Neural cell (in vitro differentiated cells): Measurements from ENCODE around the gene ANKRD31. TPM values are rescaled to one million over a fixed set of nuclear protein-coding genes. Genes with fewer than 3 reads are reported as not detected.

Experiments
- H2AFZ ChIP-seq: fragments of 200-600, 300-800 bp; sonication (generic), shearing (Covaris generic); 2 replicates; pipeline ENCODE4 v1.6.0; 2014; ENCODE audit warnings: low read depth, mild to moderate bottlenecking, antibody characterized with exemption, low read length, moderate library complexity
- H3F3A ChIP-seq: fragments of 200-600 bp; shearing (Covaris generic); 2 replicates; pipeline ENCODE4 v1.6.1; 2016; ENCODE audit warnings: mild to moderate bottlenecking, moderate library complexity, mixed read lengths, antibody characterized with exemption, low read length; ENCODE audit not compliant: insufficient read depth, poor library complexity, severe bottlenecking
- H3K27ac ChIP-seq: fragments of 200-600, 300-800 bp; sonication (generic), shearing (Covaris generic); 2 replicates; pipeline ENCODE4 v1.5.1; 2014; ENCODE audit warnings: mild to moderate bottlenecking, low read length, moderate library complexity
- H3K27me3 ChIP-seq: fragments of 300-800, 200-600 bp; sonication (generic), shearing (Covaris generic); 2 replicates; pipeline ENCODE4 v1.6.0; 2014; ENCODE audit warnings: mild to moderate bottlenecking, low read depth, low read length, moderate library complexity; ENCODE audit not compliant: insufficient read depth
- H3K36me3 ChIP-seq: fragments of 300-800, 200-600 bp; sonication (generic), shearing (Covaris generic); 2 replicates; pipeline ENCODE4 v1.5.1; 2014; ENCODE audit warnings: mild to moderate bottlenecking, antibody characterized with exemption, low read length, moderate library complexity; ENCODE audit not compliant: insufficient read depth
- H3K4me2 ChIP-seq: fragments of 300-800, 200-600 bp; sonication (generic), shearing (Covaris generic); 2 replicates; pipeline ENCODE4 v1.6.0; 2014; ENCODE audit warnings: mild to moderate bottlenecking, low read length
- H3K4me3 ChIP-seq: fragments of 300-800, 200-600 bp; sonication (generic), shearing (Covaris generic); 2 replicates; pipeline ENCODE4 v1.5.1; 2014; ENCODE audit warnings: mild to moderate bottlenecking, low read length, moderate library complexity
- H3K79me2 ChIP-seq: fragments of 200-600 bp; shearing (Covaris generic); replicated peaks from 2 replicates; pipeline ENCODE4 v1.6.0; 2014; ENCODE audit warnings: mild to moderate bottlenecking, low read length, moderate library complexity; ENCODE audit not compliant: insufficient read depth
- H3K9ac ChIP-seq: fragments of 300-800, 200-600 bp; sonication (generic), shearing (Covaris generic); 2 replicates; pipeline ENCODE4 v1.6.1; 2016; ENCODE audit warnings: mild to moderate bottlenecking, low read length, mixed read lengths
- H3K9me2 ChIP-seq: fragments of 200-600 bp; shearing (Covaris generic); 2 replicates; pipeline ENCODE4 v1.6.1; 2016; ENCODE audit warnings: mild to moderate bottlenecking, low read length, mixed read lengths; ENCODE audit not compliant: insufficient read depth
- H3K9me3 ChIP-seq: fragments of 200-600, 300-800 bp; sonication (generic), shearing (Covaris generic); 2 replicates; pipeline ENCODE4 v1.6.1; 2016; ENCODE audit warnings: mild to moderate bottlenecking, mixed run types, low read length, moderate library complexity, mixed read lengths
- H4K20me1 ChIP-seq: fragments of 200-600 bp; shearing (Covaris generic); 2 replicates; pipeline ENCODE4 v1.6.1; 2016; ENCODE audit warnings: mild to moderate bottlenecking, mixed run types; ENCODE audit not compliant: insufficient read depth
- CTCF ChIP-seq: fragments of 450-650 bp; IDR thresholded peaks from 2 replicates; pipeline ENCODE4 v1.5.1; 2014; ENCODE audit warnings: antibody characterized with exemption, mild to moderate bottlenecking, moderate library complexity; ENCODE audit not compliant: poor library complexity, severe bottlenecking
- EP300 ChIP-seq: fragments of 450-650 bp; conservative IDR thresholded peaks from 2 replicates; pipeline ENCODE4 v1.6.1; 2014; ENCODE audit warnings: antibody characterized with exemption, mild to moderate bottlenecking, moderate library complexity; ENCODE audit not compliant: poor library complexity, severe bottlenecking
- EZH2 ChIP-seq: fragments of 200-600, 300-800 bp; shearing (Covaris generic), sonication (generic); IDR thresholded peaks from 2 replicates; pipeline ENCODE4 v1.6.1; 2014; ENCODE audit warnings: antibody characterized with exemption, low read length, borderline replicate concordance, mild to moderate bottlenecking; ENCODE audit not compliant: insufficient read depth, poor library complexity, severe bottlenecking
- MXI1 ChIP-seq: fragments of 450-650 bp; conservative IDR thresholded peaks from 2 replicates; pipeline ENCODE4 v1.6.1; 2014; ENCODE audit warnings: antibody characterized with exemption, mild to moderate bottlenecking; ENCODE audit not compliant: poor library complexity, severe bottlenecking
- POLR2AphosphoS5 ChIP-seq: IDR thresholded peaks from 2 replicates; pipeline ENCODE4 v1.6.1; 2012
- RAD21 ChIP-seq: fragments of 450-650 bp; conservative IDR thresholded peaks from 2 replicates; pipeline ENCODE4 v1.6.1; 2014; ENCODE audit warnings: antibody characterized with exemption, mild to moderate bottlenecking, moderate library complexity
- SMC3 ChIP-seq: fragments of 450-650 bp; conservative IDR thresholded peaks from 2 replicates; pipeline ENCODE4 v1.6.1; 2014; ENCODE audit warnings: antibody characterized with exemption, mild to moderate bottlenecking, moderate library complexity; ENCODE audit not compliant: poor library complexity
- TAF1 ChIP-seq: IDR thresholded peaks from 2 replicates; pipeline ENCODE4 v1.6.1; 2012; ENCODE audit warnings: low read depth
- polyA plus RNA-seq: library from polyadenylated mRNA; depleted of rRNA; stranded (reverse); fragments of >200 nt; gene quantifications from 2 replicates; pipeline ENCODE4 v1.2.3, GENCODE V29; 2014
- TF ChIP-seq, protein P1 (sequence below): IDR thresholded peaks from 2 replicates; pipeline ENCODE4 v1.6.1; 2012; ENCODE audit warnings: borderline replicate concordance

ANKRD31 gene
- polyA plus RNA-seq, 1 donor from 2014 or later: 0.62 TPM

- H3K4me2 ChIP-seq: no peak overlapping the region
- no peaks in the 10 kb centered on the region for H3K36me3 ChIP-seq
- no peak overlapping the region for H3K9ac ChIP-seq
- no peak overlapping the region for H3K4me3 ChIP-seq
- no peaks in the 10 kb centered on the region for H3K79me2 ChIP-seq
- H3K27ac ChIP-seq: no peak overlapping the region
- no peaks in the 10 kb centered on the region for H3K9me3 ChIP-seq
- no peaks in the 10 kb centered on the region for H3F3A ChIP-seq
- TF ChIP-seq MXI1 (no peak), SMC3 (no peak), EZH2 (no peak), CTCF (no peak), RAD21 (no peak)
- TF ChIP-seq, protein P1, sequence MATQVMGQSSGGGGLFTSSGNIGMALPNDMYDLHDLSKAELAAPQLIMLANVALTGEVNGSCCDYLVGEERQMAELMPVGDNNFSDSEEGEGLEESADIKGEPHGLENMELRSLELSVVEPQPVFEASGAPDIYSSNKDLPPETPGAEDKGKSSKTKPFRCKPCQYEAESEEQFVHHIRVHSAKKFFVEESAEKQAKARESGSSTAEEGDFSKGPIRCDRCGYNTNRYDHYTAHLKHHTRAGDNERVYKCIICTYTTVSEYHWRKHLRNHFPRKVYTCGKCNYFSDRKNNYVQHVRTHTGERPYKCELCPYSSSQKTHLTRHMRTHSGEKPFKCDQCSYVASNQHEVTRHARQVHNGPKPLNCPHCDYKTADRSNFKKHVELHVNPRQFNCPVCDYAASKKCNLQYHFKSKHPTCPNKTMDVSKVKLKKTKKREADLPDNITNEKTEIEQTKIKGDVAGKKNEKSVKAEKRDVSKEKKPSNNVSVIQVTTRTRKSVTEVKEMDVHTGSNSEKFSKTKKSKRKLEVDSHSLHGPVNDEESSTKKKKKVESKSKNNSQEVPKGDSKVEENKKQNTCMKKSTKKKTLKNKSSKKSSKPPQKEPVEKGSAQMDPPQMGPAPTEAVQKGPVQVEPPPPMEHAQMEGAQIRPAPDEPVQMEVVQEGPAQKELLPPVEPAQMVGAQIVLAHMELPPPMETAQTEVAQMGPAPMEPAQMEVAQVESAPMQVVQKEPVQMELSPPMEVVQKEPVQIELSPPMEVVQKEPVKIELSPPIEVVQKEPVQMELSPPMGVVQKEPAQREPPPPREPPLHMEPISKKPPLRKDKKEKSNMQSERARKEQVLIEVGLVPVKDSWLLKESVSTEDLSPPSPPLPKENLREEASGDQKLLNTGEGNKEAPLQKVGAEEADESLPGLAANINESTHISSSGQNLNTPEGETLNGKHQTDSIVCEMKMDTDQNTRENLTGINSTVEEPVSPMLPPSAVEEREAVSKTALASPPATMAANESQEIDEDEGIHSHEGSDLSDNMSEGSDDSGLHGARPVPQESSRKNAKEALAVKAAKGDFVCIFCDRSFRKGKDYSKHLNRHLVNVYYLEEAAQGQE: no peak
- no peaks in the 10 kb centered on the region for H3K27me3 ChIP-seq
- H2AFZ ChIP-seq: no peak overlapping the region
- no peaks in the 10 kb centered on the region for H3K9me2 ChIP-seq
- H4K20me1 ChIP-seq: no peaks in the 10 kb centered on the region
These were observed 195.7 kb downstream of the ANKRD31 start for GRCh38 chr5:75040973-75041372.

GRCh38 chr5:75037106-75037505 lies 199.6 kb downstream of the ANKRD31 start:
- Histone ChIP-seq H3K27ac (no peak overlapping the region), H3F3A (no peaks in the 10 kb centered on the region)

More at GRCh38 chr5:75037106-75037505, 199.6 kb downstream of the ANKRD31 start:
- no peak overlapping the region for H2AFZ ChIP-seq
- no peak overlapping the region for H3K4me2 ChIP-seq
- TF ChIP-seq TAF1 (no peak), MXI1 (no peak), RAD21 (no peak), POLR2AphosphoS5 (no peak), SMC3 (no peak), CTCF (no peak), EP300 (no peak), EZH2 (no peak)
- TF ChIP-seq, protein P1: no peak
- no peak overlapping the region for H3K4me3 ChIP-seq
- no peaks in the 10 kb centered on the region for H3K9me3 ChIP-seq
- H3K27me3 ChIP-seq: no peaks in the 10 kb centered on the region
- no peaks in the 10 kb centered on the region for H4K20me1 ChIP-seq
- no peak overlapping the region for H3K9ac ChIP-seq
- no peaks in the 10 kb centered on the region for H3K79me2 ChIP-seq
- no peaks in the 10 kb centered on the region for H3K36me3 ChIP-seq
- no peaks in the 10 kb centered on the region for H3K9me2 ChIP-seq
